Motor neuron (in vitro differentiated cells): ENCODE data around the gene GPANK1. TPM values are rescaled to one million over a fixed set of nuclear protein-coding genes. Genes with fewer than 3 reads are reported as not detected.

Experiments used
- ATAC-seq, 8 experiments: fragments of 200-7000 bp; cut with Tn5 transposase; replicated peaks in 6 of 8; 2 replicates each; pipeline ENCODE4 v1.8.0; 2021; ENCODE audit warnings: mild to moderate bottlenecking in 8 of 8, moderate library complexity in 8 of 8
- H3K27ac ChIP-seq, 2 donors: fragments of 250-450 bp; sonication (Bioruptor Pico); 2 replicates each; pipeline ENCODE4 v1.9.0; 2021; ENCODE audit warnings: antibody characterized with exemption in 2 of 2, mild to moderate bottlenecking in 2 of 2, moderate library complexity in 1 of 2
- H3K4me1 ChIP-seq, 2 donors: fragments of 250-450 bp; sonication (Bioruptor Pico); replicated peaks in 1 of 2; 2 replicates each; pipeline ENCODE4 v1.6.1; 2021; ENCODE audit warnings: antibody characterized with exemption in 2 of 2, mild to moderate bottlenecking in 2 of 2, moderate library complexity in 1 of 2
- H3K4me3 ChIP-seq, 5 donors: fragments of 250-450 bp; sonication (Bioruptor Pico); 2 replicates each; pipeline ENCODE4 v1.9.0; 2021; ENCODE audit warnings: antibody characterized with exemption in 5 of 5, mild to moderate bottlenecking in 5 of 5, moderate library complexity in 4 of 5
- WGBS, 10 experiments: fragments of 450-650 bp; shearing (Covaris generic); methylation state at CpG; one replicate each; pipeline ENCODE4 v1.0.0; 2022; 5-methylcytosine and 5-hydroxymethylcytosine counted together
- in situ Hi-C, 9 experiments: fragments of 400-800 bp; cut with MboI; loops; one replicate each; pipeline ENCODE4 v1.15.0; 2021; ENCODE audit warnings: low sequenced_read_pairs in 9 of 9, low pct_unique_long_range_greater_than_20kb in 2 of 9; ENCODE audit not compliant: unreplicated experiment in 9 of 9
- total RNA-seq, 8 experiments: library from RNA; unstranded; fragments of 300-600 nt; gene quantifications; 2 replicates each; pipeline versions ENCODE4 v1.2.3 to v1.2.4, GENCODE V29; 2022

Gene GPANK1
- total RNA-seq, 8 experiments from 2014 or later: 15.2 to 27.2 (median 22.0) TPM

GRCh38 chr6:31702405-31702818 is 37.6 kb upstream of the GPANK1 start:
- Histone ChIP-seq H3K4me1 (peaks cover 10% of the 10 kb centered on the region in 2 donors), H3K4me3 (peak overlapping the region; percentile 67 to 93 (median 85)), H3K27ac (peak overlapping the region; percentile 92 to 95)
- in situ Hi-C loops: no loop called here
- ATAC-seq: peak; percentile 2 to 18 (median 6)
- 0 to 7% (median 0%) methylated on average over 4 to 10 of the region's 10 CpGs for WGBS, 10 experiments

GRCh38 chr6:31701666-31702404 is 37.0 kb upstream of the GPANK1 start:
- in situ Hi-C loops: no loop called here
- peak overlapping the region; percentile 67 to 93 (median 85) for H3K4me3 ChIP-seq
- peak overlapping the region in 1 of 2 donors; percentile 95 for H3K27ac ChIP-seq
- peaks cover 10% of the 10 kb centered on the region in 2 donors for H3K4me1 ChIP-seq
- peak in 4 of 8 experiments; percentile 3 to 31 (median 4) for ATAC-seq
- WGBS, 10 experiments: 0 to 56% (median 10%) methylated on average over 1 to 6 of the region's 7 CpGs

GRCh38 chr6:31700740-31701401 is 36.1 kb upstream of the GPANK1 start:
- in situ Hi-C loops: no loop called here
- no peak for ATAC-seq
- peaks cover 10% of the 10 kb centered on the region in 2 donors for H3K4me1 ChIP-seq
- 81 to 100% (median 93%) methylated on average over 1 to 4 of the region's 5 CpGs; no CpG with 5 or more reads in 3 of the 10 experiments for WGBS, 10 experiments
- no peak overlapping the region for H3K4me3 ChIP-seq
- no peak overlapping the region for H3K27ac ChIP-seq

GRCh38 chr6:31697555-31697954 is 32.8 kb upstream of the GPANK1 start:
- no peak overlapping the region for H3K27ac ChIP-seq
- H3K4me1 ChIP-seq: peaks cover 10% of the 10 kb centered on the region in 2 donors
- ATAC-seq: no peak
- in situ Hi-C loops: loop anchor here in 1 of 9 experiments (25.0 kb wide), 1 partner anchor 265 kb away; the partner anchor contains the start of genes DXO, NELFE and SKIC2
- 20 to 100% (median 73%) methylated on average over 1 to 3 of the region's 3 CpGs; no CpG with 5 or more reads in 5 of the 10 experiments for WGBS, 10 experiments
- no peak overlapping the region for H3K4me3 ChIP-seq

GRCh38 chr6:31693535-31693934 is 28.7 kb upstream of the GPANK1 start:
- 82 to 100% (median 92%) methylated on average over 1 to 3 of the region's 6 CpGs; no CpG with 5 or more reads in 4 of the 10 experiments for WGBS, 10 experiments
- in situ Hi-C loops: loop anchor here in 1 of 9 experiments (25.0 kb wide), 1 partner anchor 269 kb away; the partner anchor contains the start of genes DXO, NELFE and SKIC2

GRCh38 chr6:31692886-31693285 is 28.1 kb upstream of the GPANK1 start:
- ATAC-seq: no peak
- no peaks in the 10 kb centered on the region for H3K4me1 ChIP-seq
- no peak overlapping the region for H3K4me3 ChIP-seq
- in situ Hi-C loops: loop anchor here in 1 of 9 experiments (25.0 kb wide), 1 partner anchor 269 kb away; the partner anchor contains the start of genes DXO, NELFE and SKIC2
- WGBS, 10 experiments: 61 to 100% (median 86%) methylated on average over 1 to 7 of the region's 9 CpGs; no CpG with 5 or more reads in 1 of the 10 experiments
- no peak overlapping the region for H3K27ac ChIP-seq

More at GRCh38 chr6:31693535-31693934, 28.7 kb upstream of the GPANK1 start:
- ATAC-seq: no peak
- Histone ChIP-seq H3K4me1 (no peaks in the 10 kb centered on the region), H3K4me3 (no peak overlapping the region), H3K27ac (no peak overlapping the region)

- ATAC-seq: no peak
- Histone ChIP-seq H3K4me1 (no peaks in the 10 kb centered on the region), H3K4me3 (no peak overlapping the region), H3K27ac (no peak overlapping the region)
- in situ Hi-C loops: loop anchor here in 1 of 9 experiments (25.0 kb wide), 1 partner anchor 270 kb away; the partner anchor contains the start of genes DXO, NELFE and SKIC2
- WGBS, 10 experiments: 73 to 100% (median 90%) methylated on average over 1 to 3 of the region's 4 CpGs; no CpG with 5 or more reads in 2 of the 10 experiments
These were observed 27.6 kb upstream of the GPANK1 start for GRCh38 chr6:31692353-31692752.

- WGBS, 10 experiments: 100% methylated on average over 1 to 3 of the region's 12 CpGs; no CpG with 5 or more reads in 8 of the 10 experiments
- in situ Hi-C loops: loop anchor here in 1 of 9 experiments (25.0 kb wide), 1 partner anchor 271 kb away; the partner anchor contains the start of genes DXO, NELFE and SKIC2
- no peaks in the 10 kb centered on the region for H3K4me1 ChIP-seq
- no peak overlapping the region for H3K4me3 ChIP-seq
- ATAC-seq: no peak
- no peak overlapping the region for H3K27ac ChIP-seq
These were observed 26.8 kb upstream of the GPANK1 start for GRCh38 chr6:31691564-31692108.

GRCh38 chr6:31691078-31691463 is 26.3 kb upstream of the GPANK1 start:
- WGBS, 10 experiments: 67 to 100% (median 100%) methylated on average over 1 to 5 of the region's 6 CpGs; no CpG with 5 or more reads in 3 of the 10 experiments
- no peaks in the 10 kb centered on the region for H3K4me1 ChIP-seq
- ATAC-seq: no peak
- H3K27ac ChIP-seq: no peak overlapping the region
- in situ Hi-C loops: loop anchor here in 1 of 9 experiments (25.0 kb wide), 1 partner anchor 271 kb away; the partner anchor contains the start of genes DXO, NELFE and SKIC2
- H3K4me3 ChIP-seq: no peak overlapping the region

- in situ Hi-C loops: loop anchor here in 1 of 9 experiments (25.0 kb wide), 1 partner anchor 272 kb away; the partner anchor contains the start of genes DXO, NELFE and SKIC2
- 20 to 95% (median 81%) methylated on average over 1 to 7 of the region's 10 CpGs; no CpG with 5 or more reads in 3 of the 10 experiments for WGBS, 10 experiments
- H3K4me3 ChIP-seq: no peak overlapping the region
- peak in 1 of 8 experiments; percentile 24 for ATAC-seq
- H3K4me1 ChIP-seq: no peaks in the 10 kb centered on the region
- H3K27ac ChIP-seq: no peak overlapping the region
These were observed 25.7 kb upstream of the GPANK1 start for GRCh38 chr6:31690231-31691077.

- Histone ChIP-seq H3K27ac (no peak overlapping the region), H3K4me1 (no peaks in the 10 kb centered on the region), H3K4me3 (no peak overlapping the region)
- ATAC-seq: peak in 1 of 8 experiments; percentile 59
- in situ Hi-C loops: loop anchor here in 1 of 9 experiments (25.0 kb wide), 1 partner anchor 273 kb away; the partner anchor contains the start of genes DXO, NELFE and SKIC2
- 40 to 100% (median 94%) methylated on average over 1 to 3 of the region's 11 CpGs; no CpG with 5 or more reads in 4 of the 10 experiments for WGBS, 10 experiments
These were observed 24.7 kb upstream of the GPANK1 start for GRCh38 chr6:31689249-31690110.
